GM23338 (cell line): ENCODE data around the gene RHBDD1. TPM values are rescaled to one million over a fixed set of nuclear protein-coding genes. Genes with fewer than 3 reads are reported as not detected.

Experiments used
- ATAC-seq: fragments of 200-7000 bp; cut with Tn5 transposase; 3 replicates; pipeline ENCODE4 v1.9.1; 2020
- DNase-seq: peaks from one replicate; pipeline ENCODE4 v3.0.0-alpha.2; 2015; ENCODE audit warnings: low spot score
- H2AFZ ChIP-seq: fragments of 200-600 bp; sonication (generic); 2 replicates; pipeline ENCODE4 v1.8.0; 2016; ENCODE audit warnings: antibody characterized with exemption, mild to moderate bottlenecking, moderate library complexity
- H3F3A ChIP-seq: fragments of 200-600 bp; sonication (generic); replicated peaks from 2 replicates; pipeline ENCODE4 v1.8.0; 2017; ENCODE audit warnings: antibody characterized with exemption, mixed run types, low read depth
- H3K27ac ChIP-seq: fragments of 200-600 bp; sonication (generic); 2 replicates; pipeline ENCODE4 v1.6.1; 2016; ENCODE audit warnings: low read depth
- H3K27me3 ChIP-seq: fragments of 200-600 bp; sonication (generic); 2 replicates; pipeline ENCODE4 v1.8.0; 2016; ENCODE audit warnings: mild to moderate bottlenecking, mixed run types, moderate library complexity; ENCODE audit not compliant: insufficient read depth
- H3K36me3 ChIP-seq: fragments of 200-600 bp; sonication (generic); 2 replicates; pipeline ENCODE4 v1.8.0; 2016; ENCODE audit warnings: mild to moderate bottlenecking; ENCODE audit not compliant: insufficient read depth
- H3K4me1 ChIP-seq: fragments of 200-600 bp; sonication (generic); 2 replicates; pipeline ENCODE4 v1.8.0; 2016; ENCODE audit warnings: mild to moderate bottlenecking, moderate library complexity; ENCODE audit not compliant: insufficient read depth
- H3K4me2 ChIP-seq: fragments of 200-600 bp; sonication (generic); 2 replicates; pipeline ENCODE4 v1.7.1; 2017; ENCODE audit warnings: mixed run types
- H3K4me3 ChIP-seq: fragments of 200-600 bp; sonication (generic); 2 replicates; pipeline ENCODE4 v1.6.1; 2016; ENCODE audit warnings: mixed run types
- H3K79me2 ChIP-seq: fragments of 200-600 bp; sonication (generic); replicated peaks from 2 replicates; pipeline ENCODE4 v1.8.0; 2017; ENCODE audit warnings: mild to moderate bottlenecking; ENCODE audit not compliant: insufficient read depth
- H3K9me2 ChIP-seq: fragments of 200-600 bp; sonication (generic); 2 replicates; pipeline ENCODE4 v1.8.0; 2017; ENCODE audit not compliant: insufficient read depth
- H4K20me1 ChIP-seq: fragments of 200-600 bp; sonication (generic); replicated peaks from 2 replicates; pipeline ENCODE4 v1.8.0; 2017; ENCODE audit warnings: mild to moderate bottlenecking; ENCODE audit not compliant: insufficient read depth
- H3K27ac Mint-ChIP-seq: 2 replicates; pipeline ENCODE4 v1.8.0; 2020; ENCODE audit warnings: inconsistent platforms, mild to moderate bottlenecking, moderate library complexity, mixed read lengths
- H3K27me3 Mint-ChIP-seq: 3 replicates; pipeline ENCODE4 v1.8.0; 2022; ENCODE audit warnings: low read depth, mild to moderate bottlenecking, moderate library complexity, mixed read lengths, inconsistent platforms; ENCODE audit not compliant: insufficient read depth, poor library complexity
- H3K36me3 Mint-ChIP-seq: 3 replicates; pipeline ENCODE4 v1.8.0; 2021; ENCODE audit warnings: low read depth, mild to moderate bottlenecking, inconsistent platforms, moderate library complexity, mixed read lengths
- H3K4me1 Mint-ChIP-seq: 3 replicates; pipeline ENCODE4 v1.8.0; 2020; ENCODE audit warnings: mild to moderate bottlenecking, inconsistent platforms, mixed read lengths
- H3K4me3 Mint-ChIP-seq: 3 replicates; pipeline ENCODE4 v1.8.0; 2021; ENCODE audit warnings: moderate library complexity, mild to moderate bottlenecking, inconsistent platforms, mixed read lengths
- H3K9me3 Mint-ChIP-seq: 3 replicates; pipeline ENCODE4 v1.8.0; 2020; ENCODE audit warnings: moderate library complexity, mild to moderate bottlenecking, inconsistent platforms, mixed read lengths
- CREB1 ChIP-seq: fragments of 250-450 bp; sonication (Bioruptor Pico); IDR thresholded peaks from 2 replicates; pipeline ENCODE4 v1.5.0; 2020; ENCODE audit warnings: low read depth, mild to moderate bottlenecking, moderate library complexity
- CTCF ChIP-seq, 2 experiments: fragments of 200-600 bp in 1 of 2; sonication (generic) in 1 of 2; conservative IDR thresholded peaks; 2 replicates each; pipeline versions ENCODE4 v1.5.1 to v1.6.1; 2016 to 2017; ENCODE audit warnings: antibody characterized with exemption in 2 of 2, low read depth in 2 of 2, mild to moderate bottlenecking in 2 of 2, moderate library complexity in 1 of 2
- EZH2phosphoT487 ChIP-seq: fragments of 200-600 bp; sonication (generic); IDR thresholded peaks from one replicate; pipeline ENCODE4 v1.8.1; 2018; ENCODE audit warnings: antibody characterized with exemption; ENCODE audit not compliant: unreplicated experiment
- POLR2AphosphoS5 ChIP-seq: IDR thresholded peaks from 2 replicates; pipeline ENCODE4 v1.6.1; 2016; ENCODE audit warnings: antibody characterized with exemption, low read depth
- REST ChIP-seq: IDR thresholded peaks from one replicate; pipeline ENCODE4 v1.6.1; 2018; ENCODE audit warnings: antibody characterized with exemption; ENCODE audit not compliant: unreplicated experiment
- ZNF114 ChIP-seq: fragments of 250-450 bp; sonication (Bioruptor Pico); IDR thresholded peaks from 2 replicates; pipeline ENCODE4 v1.5.0; 2020; ENCODE audit warnings: mild to moderate bottlenecking, moderate library complexity
- ZNF331 ChIP-seq: fragments of 250-450 bp; sonication (Bioruptor Pico); IDR thresholded peaks from 2 replicates; pipeline ENCODE4 v1.5.0; 2020; ENCODE audit warnings: low read depth, mild to moderate bottlenecking, moderate library complexity
- polyA plus RNA-seq: library from polyadenylated mRNA; unstranded; fragments of >200 nt; fragmentation: Nextera tagmentation; extraction: Ambion mirVana; gene quantifications from 2 replicates; pipeline ENCODE4 v1.2.1, GENCODE V29; 2016
- total RNA-seq: library from RNA; depleted of rRNA; stranded (reverse); fragments of >200 nt; shearing (Covaris generic); gene quantifications from 2 replicates; pipeline ENCODE4 v1.2.3, GENCODE V29; 2014
- TF ChIP-seq, protein P1 (sequence below): fragments of 250-450 bp; sonication (Bioruptor Pico); IDR thresholded peaks from 2 replicates; pipeline ENCODE4 v1.5.0; 2020; ENCODE audit warnings: mild to moderate bottlenecking, moderate library complexity
- TF ChIP-seq, protein P2 (sequence below): IDR thresholded peaks from 2 replicates; pipeline ENCODE4 v1.6.1; 2016; ENCODE audit warnings: antibody characterized with exemption

The RHBDD1 gene
- total and polyA plus RNA-seq, 2 experiments from 2014 or later, result 7.3 to 13.0 TPM

DNA sequence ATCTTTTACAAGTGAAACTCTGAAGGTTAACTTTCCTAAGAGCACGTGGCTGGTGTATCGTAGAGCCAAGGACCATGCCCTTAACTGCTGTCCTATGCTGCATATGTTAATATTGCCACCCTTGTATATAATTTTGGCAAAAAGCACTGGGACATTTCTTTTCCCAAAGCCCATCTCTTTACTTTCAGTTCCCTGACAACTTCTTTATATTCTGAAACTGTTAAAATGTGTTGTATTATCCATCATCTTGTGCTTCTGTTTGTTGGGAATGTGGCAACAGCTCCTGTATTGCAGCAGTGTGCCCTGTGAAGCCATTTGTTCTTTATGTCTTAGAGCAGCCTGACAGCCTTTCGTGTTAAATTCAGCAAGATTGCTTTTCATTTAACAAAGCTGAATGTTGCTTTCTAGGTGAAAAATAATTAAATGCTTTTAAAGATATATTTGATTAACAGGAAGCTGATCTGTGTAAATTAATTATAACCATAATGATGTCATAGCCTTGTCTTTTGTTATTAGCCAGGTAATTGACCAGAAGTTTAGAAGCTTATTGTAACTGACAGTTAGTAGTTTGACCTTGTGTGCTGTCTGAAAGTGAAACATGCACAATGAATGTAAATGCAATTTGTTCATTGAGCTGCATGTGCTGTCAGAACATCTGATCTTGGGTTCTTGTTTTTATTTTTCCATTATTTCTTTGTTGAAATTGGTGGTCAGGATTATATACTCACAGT lies 9.7 kb downstream of the RHBDD1 start:
- Histone ChIP-seq H3K4me1 (no peaks in the 10 kb centered on the region), H3F3A (no peaks in the 10 kb centered on the region), H3K79me2 (peaks cover 31% of the 10 kb centered on the region), H2AFZ (no peak overlapping the region), H3K9me2 (peaks cover 2% of the 10 kb centered on the region; the same call in 1 of the 2 replicates), H3K4me2 (no peak overlapping the region), H4K20me1 (no peaks in the 10 kb centered on the region), H3K4me3 (no peak overlapping the region), H3K27ac (no peak overlapping the region), H3K27me3 (no peaks in the 10 kb centered on the region), H3K36me3 (no peaks in the 10 kb centered on the region; the same call in 1 of the 2 replicates)
- Mint-ChIP-seq H3K9me3 (peaks cover 3% of the 10 kb centered on the region; the same call in 1 of the 3 replicates), H3K4me1 (peaks cover 4% of the 10 kb centered on the region), H3K4me3 (no peak overlapping the region), H3K27me3 (peaks cover 4% of the 10 kb centered on the region), H3K27ac (no peak overlapping the region), H3K36me3 (peaks cover 22% of the 10 kb centered on the region; the same call in 2 of the 3 replicates)
- no peak for TF ChIP-seq EZH2phosphoT487
- TF ChIP-seq ZNF331 (CRISPR knock-in tag), result no peak
- no peak for TF ChIP-seq CREB1
- TF ChIP-seq, protein P1, sequence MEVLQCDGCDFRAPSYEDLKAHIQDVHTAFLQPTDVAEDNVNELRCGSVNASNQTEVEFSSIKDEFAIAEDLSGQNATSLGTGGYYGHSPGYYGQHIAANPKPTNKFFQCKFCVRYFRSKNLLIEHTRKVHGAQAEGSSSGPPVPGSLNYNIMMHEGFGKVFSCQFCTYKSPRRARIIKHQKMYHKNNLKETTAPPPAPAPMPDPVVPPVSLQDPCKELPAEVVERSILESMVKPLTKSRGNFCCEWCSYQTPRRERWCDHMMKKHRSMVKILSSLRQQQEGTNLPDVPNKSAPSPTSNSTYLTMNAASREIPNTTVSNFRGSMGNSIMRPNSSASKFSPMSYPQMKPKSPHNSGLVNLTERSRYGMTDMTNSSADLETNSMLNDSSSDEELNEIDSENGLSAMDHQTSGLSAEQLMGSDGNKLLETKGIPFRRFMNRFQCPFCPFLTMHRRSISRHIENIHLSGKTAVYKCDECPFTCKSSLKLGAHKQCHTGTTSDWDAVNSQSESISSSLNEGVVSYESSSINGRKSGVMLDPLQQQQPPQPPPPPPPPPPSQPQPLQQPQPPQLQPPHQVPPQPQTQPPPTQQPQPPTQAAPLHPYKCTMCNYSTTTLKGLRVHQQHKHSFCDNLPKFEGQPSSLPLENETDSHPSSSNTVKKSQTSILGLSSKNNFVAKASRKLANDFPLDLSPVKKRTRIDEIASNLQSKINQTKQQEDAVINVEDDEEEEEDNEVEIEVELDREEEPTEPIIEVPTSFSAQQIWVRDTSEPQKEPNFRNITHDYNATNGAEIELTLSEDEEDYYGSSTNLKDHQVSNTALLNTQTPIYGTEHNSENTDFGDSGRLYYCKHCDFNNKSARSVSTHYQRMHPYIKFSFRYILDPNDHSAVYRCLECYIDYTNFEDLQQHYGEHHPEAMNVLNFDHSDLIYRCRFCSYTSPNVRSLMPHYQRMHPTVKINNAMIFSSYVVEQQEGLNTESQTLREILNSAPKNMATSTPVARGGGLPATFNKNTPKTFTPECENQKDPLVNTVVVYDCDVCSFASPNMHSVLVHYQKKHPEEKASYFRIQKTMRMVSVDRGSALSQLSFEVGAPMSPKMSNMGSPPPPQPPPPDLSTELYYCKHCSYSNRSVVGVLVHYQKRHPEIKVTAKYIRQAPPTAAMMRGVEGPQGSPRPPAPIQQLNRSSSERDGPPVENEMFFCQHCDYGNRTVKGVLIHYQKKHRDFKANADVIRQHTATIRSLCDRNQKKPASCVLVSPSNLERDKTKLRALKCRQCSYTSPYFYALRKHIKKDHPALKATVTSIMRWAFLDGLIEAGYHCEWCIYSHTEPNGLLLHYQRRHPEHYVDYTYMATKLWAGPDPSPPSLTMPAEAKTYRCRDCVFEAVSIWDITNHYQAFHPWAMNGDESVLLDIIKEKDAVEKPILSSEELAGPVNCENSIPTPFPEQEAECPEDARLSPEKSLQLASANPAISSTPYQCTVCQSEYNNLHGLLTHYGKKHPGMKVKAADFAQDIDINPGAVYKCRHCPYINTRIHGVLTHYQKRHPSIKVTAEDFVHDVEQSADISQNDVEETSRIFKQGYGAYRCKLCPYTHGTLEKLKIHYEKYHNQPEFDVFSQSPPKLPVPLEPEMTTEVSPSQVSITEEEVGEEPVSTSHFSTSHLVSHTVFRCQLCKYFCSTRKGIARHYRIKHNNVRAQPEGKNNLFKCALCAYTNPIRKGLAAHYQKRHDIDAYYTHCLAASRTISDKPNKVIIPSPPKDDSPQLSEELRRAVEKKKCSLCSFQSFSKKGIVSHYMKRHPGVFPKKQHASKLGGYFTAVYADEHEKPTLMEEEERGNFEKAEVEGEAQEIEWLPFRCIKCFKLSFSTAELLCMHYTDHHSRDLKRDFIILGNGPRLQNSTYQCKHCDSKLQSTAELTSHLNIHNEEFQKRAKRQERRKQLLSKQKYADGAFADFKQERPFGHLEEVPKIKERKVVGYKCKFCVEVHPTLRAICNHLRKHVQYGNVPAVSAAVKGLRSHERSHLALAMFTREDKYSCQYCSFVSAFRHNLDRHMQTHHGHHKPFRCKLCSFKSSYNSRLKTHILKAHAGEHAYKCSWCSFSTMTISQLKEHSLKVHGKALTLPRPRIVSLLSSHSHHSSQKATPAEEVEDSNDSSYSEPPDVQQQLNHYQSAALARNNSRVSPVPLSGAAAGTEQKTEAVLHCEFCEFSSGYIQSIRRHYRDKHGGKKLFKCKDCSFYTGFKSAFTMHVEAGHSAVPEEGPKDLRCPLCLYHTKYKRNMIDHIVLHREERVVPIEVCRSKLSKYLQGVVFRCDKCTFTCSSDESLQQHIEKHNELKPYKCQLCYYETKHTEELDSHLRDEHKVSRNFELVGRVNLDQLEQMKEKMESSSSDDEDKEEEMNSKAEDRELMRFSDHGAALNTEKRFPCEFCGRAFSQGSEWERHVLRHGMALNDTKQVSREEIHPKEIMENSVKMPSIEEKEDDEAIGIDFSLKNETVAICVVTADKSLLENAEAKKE (CRISPR knock-in tag), result no peak
- no peak for TF ChIP-seq POLR2AphosphoS5
- no peak for TF ChIP-seq CTCF (conservative IDR thresholded peaks at IDR 0.05; ENCODE audit: low read depth in 2 of 2)
- TF ChIP-seq ZNF114 (CRISPR knock-in tag), result no peak
- TF ChIP-seq, protein P2, sequence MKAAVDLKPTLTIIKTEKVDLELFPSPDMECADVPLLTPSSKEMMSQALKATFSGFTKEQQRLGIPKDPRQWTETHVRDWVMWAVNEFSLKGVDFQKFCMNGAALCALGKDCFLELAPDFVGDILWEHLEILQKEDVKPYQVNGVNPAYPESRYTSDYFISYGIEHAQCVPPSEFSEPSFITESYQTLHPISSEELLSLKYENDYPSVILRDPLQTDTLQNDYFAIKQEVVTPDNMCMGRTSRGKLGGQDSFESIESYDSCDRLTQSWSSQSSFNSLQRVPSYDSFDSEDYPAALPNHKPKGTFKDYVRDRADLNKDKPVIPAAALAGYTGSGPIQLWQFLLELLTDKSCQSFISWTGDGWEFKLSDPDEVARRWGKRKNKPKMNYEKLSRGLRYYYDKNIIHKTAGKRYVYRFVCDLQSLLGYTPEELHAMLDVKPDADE, result no peak
- no peak for TF ChIP-seq REST
- ATAC-seq (no peak), DNase-seq (no peak)
